HepG2 (cell line): ENCODE data around the gene SUSD3. TPM values are rescaled to one million over a fixed set of nuclear protein-coding genes. Genes with fewer than 3 reads are reported as not detected.
A peak's percentile ranks its signal among the peaks of the same experiment; 100 is the strongest.

Experiments used
- ATF4 ChIP-seq, 2 experiments: fragments of 450-650 bp in 1 of 2; sonication (generic) in 1 of 2; formaldehyde crosslinking; IDR thresholded peaks; 2 replicates each; pipeline versions ENCODE4 v1.5.0 to v1.8.0; 2020 to 2022; ENCODE audit warnings: mild to moderate bottlenecking in 1 of 2, missing genetic modification reagents in 1 of 2
- MEIS1 ChIP-seq: sonication (generic); formaldehyde crosslinking; IDR thresholded peaks from 2 replicates; pipeline ENCODE4 v1.9.0; 2021; ENCODE audit warnings: mild to moderate bottlenecking, missing genetic modification reagents, moderate library complexity, borderline replicate concordance
- POGZ ChIP-seq: sonication (generic); formaldehyde crosslinking; IDR thresholded peaks from 2 replicates; pipeline ENCODE4 v1.4.0; 2020; ENCODE audit warnings: mild to moderate bottlenecking, missing genetic modification reagents
- RNF2 ChIP-seq: fragments of 450-650 bp; conservative IDR thresholded peaks from 2 replicates; pipeline ENCODE4 v1.6.1; 2016; ENCODE audit warnings: low read depth
- SAP130 ChIP-seq: IDR thresholded peaks from 2 replicates; pipeline ENCODE4 v1.6.1; 2016; ENCODE audit warnings: low read depth
- SPEN ChIP-seq: sonication (generic); formaldehyde crosslinking; IDR thresholded peaks from 2 replicates; pipeline ENCODE4 v1.5.1; 2020; ENCODE audit warnings: low read depth, mild to moderate bottlenecking, missing genetic modification reagents
- SRF ChIP-seq: IDR thresholded peaks from 2 replicates; pipeline ENCODE4 v1.6.1; 2011; ENCODE audit warnings: mild to moderate bottlenecking, low read depth, low read length, moderate library complexity
- USF2 ChIP-seq, 2 experiments: sonication (generic) in 1 of 2; formaldehyde crosslinking in 1 of 2; IDR thresholded peaks; 2 replicates each; pipeline versions ENCODE4 v1.5.1 to v1.6.1; 2011 to 2020; ENCODE audit warnings: borderline replicate concordance in 1 of 2, low read depth in 1 of 2, low read length in 1 of 2, mild to moderate bottlenecking in 1 of 2, missing genetic modification reagents in 1 of 2, moderate library complexity in 1 of 2
- ZEB1 ChIP-seq: IDR thresholded peaks from 2 replicates; pipeline ENCODE4 v1.6.1; 2012; ENCODE audit warnings: mild to moderate bottlenecking, low read depth, inconsistent platforms; ENCODE audit not compliant: insufficient replicate concordance
- ZNF30 ChIP-seq: sonication (generic); formaldehyde crosslinking; IDR thresholded peaks from 2 replicates; pipeline ENCODE4 v1.5.0; 2020; ENCODE audit warnings: mild to moderate bottlenecking, missing genetic modification reagents
- ZNF333 ChIP-seq: sonication (generic); formaldehyde crosslinking; IDR thresholded peaks from 2 replicates; pipeline ENCODE4 v1.4.0; 2020; ENCODE audit warnings: mild to moderate bottlenecking, missing genetic modification reagents, borderline replicate concordance
- ZNF766 ChIP-seq: sonication (generic); formaldehyde crosslinking; IDR thresholded peaks from 2 replicates; pipeline ENCODE4 v1.5.0; 2020; ENCODE audit warnings: missing genetic modification reagents, borderline replicate concordance
- ZSCAN22 ChIP-seq: sonication (generic); formaldehyde crosslinking; IDR thresholded peaks from 2 replicates; pipeline ENCODE4 v1.4.0; 2020; ENCODE audit warnings: mild to moderate bottlenecking, missing genetic modification reagents
- polyA plus RNA-seq, 8 experiments: library from polyadenylated mRNA; depleted of rRNA in 3 of 8; stranded (reverse) in 7 of 8; unstranded in 1 of 8; fragments of >200 nt; fragmentation: Illumina TruSeq in 4 of 8; extraction: Trizol in 4 of 8; gene quantifications; 2 replicates each; pipeline versions ENCODE4 v1.2.1 to v1.2.3, GENCODE V29; 2011 to 2016; ENCODE audit warnings: low read depth in 4 of 8, missing spikeins in 1 of 8, mixed read lengths in 1 of 8; ENCODE audit not compliant: insufficient read depth in 1 of 8
- total RNA-seq, 5 experiments: library from RNA; depleted of rRNA; stranded (reverse); fragments of >200 nt; fragmentation: Illumina TruSeq; extraction: Trizol; gene quantifications; 2 replicates each; pipeline ENCODE4 v1.2.3, GENCODE V29; 2016; ENCODE audit warnings: low read depth in 1 of 5
- TF ChIP-seq, protein P1 (sequence below), 2 experiments: fragments of 450-650 bp in 1 of 2; sonication (generic) in 1 of 2; formaldehyde crosslinking in 1 of 2; IDR thresholded peaks; 2 replicates each; pipeline versions ENCODE4 v1.6.1 to v1.8.0; 2016 to 2022; ENCODE audit warnings: antibody characterized with exemption in 1 of 2, mild to moderate bottlenecking in 1 of 2, missing genetic modification reagents in 1 of 2
- TF ChIP-seq, protein P2 (sequence below): IDR thresholded peaks from 2 replicates; pipeline ENCODE4 v1.6.1; 2016; ENCODE audit warnings: missing compliant biosample characterization, missing genetic modification reagents, borderline replicate concordance

The SUSD3 gene
- total and polyA plus RNA-seq, 2 of the 13 experiments (the other 11 are each of a cell fraction or from before 2014, with no cell fraction given): 7.0 to 9.1 TPM

GRCh38 chr9:93134015-93134739, 75.7 kb downstream of the SUSD3 start, which contains the start of gene NINJ1 (continued):
- TF ChIP-seq, protein P1, sequence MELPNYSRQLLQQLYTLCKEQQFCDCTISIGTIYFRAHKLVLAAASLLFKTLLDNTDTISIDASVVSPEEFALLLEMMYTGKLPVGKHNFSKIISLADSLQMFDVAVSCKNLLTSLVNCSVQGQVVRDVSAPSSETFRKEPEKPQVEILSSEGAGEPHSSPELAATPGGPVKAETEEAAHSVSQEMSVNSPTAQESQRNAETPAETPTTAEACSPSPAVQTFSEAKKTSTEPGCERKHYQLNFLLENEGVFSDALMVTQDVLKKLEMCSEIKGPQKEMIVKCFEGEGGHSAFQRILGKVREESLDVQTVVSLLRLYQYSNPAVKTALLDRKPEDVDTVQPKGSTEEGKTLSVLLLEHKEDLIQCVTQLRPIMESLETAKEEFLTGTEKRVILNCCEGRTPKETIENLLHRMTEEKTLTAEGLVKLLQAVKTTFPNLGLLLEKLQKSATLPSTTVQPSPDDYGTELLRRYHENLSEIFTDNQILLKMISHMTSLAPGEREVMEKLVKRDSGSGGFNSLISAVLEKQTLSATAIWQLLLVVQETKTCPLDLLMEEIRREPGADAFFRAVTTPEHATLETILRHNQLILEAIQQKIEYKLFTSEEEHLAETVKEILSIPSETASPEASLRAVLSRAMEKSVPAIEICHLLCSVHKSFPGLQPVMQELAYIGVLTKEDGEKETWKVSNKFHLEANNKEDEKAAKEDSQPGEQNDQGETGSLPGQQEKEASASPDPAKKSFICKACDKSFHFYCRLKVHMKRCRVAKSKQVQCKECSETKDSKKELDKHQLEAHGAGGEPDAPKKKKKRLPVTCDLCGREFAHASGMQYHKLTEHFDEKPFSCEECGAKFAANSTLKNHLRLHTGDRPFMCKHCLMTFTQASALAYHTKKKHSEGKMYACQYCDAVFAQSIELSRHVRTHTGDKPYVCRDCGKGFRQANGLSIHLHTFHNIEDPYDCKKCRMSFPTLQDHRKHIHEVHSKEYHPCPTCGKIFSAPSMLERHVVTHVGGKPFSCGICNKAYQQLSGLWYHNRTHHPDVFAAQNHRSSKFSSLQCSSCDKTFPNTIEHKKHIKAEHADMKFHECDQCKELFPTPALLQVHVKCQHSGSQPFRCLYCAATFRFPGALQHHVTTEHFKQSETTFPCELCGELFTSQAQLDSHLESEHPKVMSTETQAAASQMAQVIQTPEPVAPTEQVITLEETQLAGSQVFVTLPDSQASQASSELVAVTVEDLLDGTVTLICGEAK (IDR thresholded peaks at IDR 0.05): no peak
- TF ChIP-seq, protein P1 (CRISPR knock-in tag; IDR thresholded peaks at IDR 0.05): no peak
- no peak for TF ChIP-seq RNF2
- peak; percentile 43; the same call in 1 of the 2 replicates for TF ChIP-seq SPEN
- TF ChIP-seq ZNF766 (CRISPR knock-in tag): no peak; the same call in 1 of the 2 replicates
- TF ChIP-seq MEIS1: no peak
- no peak for TF ChIP-seq SAP130 (CRISPR knock-in tag)
- peak; percentile 2 for TF ChIP-seq ZEB1
- TF ChIP-seq ATF4 (CRISPR knock-in tag; IDR thresholded peaks at IDR 0.05): no peak
- TF ChIP-seq ZNF30: peak; percentile 49; the same call in 1 of the 2 replicates
- TF ChIP-seq POGZ: no peak
- TF ChIP-seq ZSCAN22 (CRISPR knock-in tag): no peak
- TF ChIP-seq, protein P2, sequence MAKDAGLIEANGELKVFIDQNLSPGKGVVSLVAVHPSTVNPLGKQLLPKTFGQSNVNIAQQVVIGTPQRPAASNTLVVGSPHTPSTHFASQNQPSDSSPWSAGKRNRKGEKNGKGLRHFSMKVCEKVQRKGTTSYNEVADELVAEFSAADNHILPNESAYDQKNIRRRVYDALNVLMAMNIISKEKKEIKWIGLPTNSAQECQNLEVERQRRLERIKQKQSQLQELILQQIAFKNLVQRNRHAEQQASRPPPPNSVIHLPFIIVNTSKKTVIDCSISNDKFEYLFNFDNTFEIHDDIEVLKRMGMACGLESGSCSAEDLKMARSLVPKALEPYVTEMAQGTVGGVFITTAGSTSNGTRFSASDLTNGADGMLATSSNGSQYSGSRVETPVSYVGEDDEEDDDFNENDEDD: no peak
- no peak for TF ChIP-seq USF2 (IDR thresholded peaks at IDR 0.05; ENCODE audit: low read depth, low read length)
- no peak for TF ChIP-seq USF2 (CRISPR knock-in tag; IDR thresholded peaks at IDR 0.05; ENCODE audit: borderline replicate concordance)
- no peak for TF ChIP-seq ZNF333 (CRISPR knock-in tag)
- TF ChIP-seq SRF: no peak
